Transverse colon (tissue), 4 donors: ENCODE results near the gene SYTL5.

ENCODE experiments used
- POLR2A ChIP-seq: fragments of 450-650 bp; IDR thresholded peaks from one replicate; pipeline ENCODE4 v1.6.1; 2016; ENCODE audit warnings: antibody characterized with exemption, mild to moderate bottlenecking, moderate library complexity
- POLR2AphosphoS5 ChIP-seq, 3 donors: sonication (generic); formaldehyde crosslinking; IDR thresholded peaks; one replicate each; pipeline ENCODE4 v1.6.1; 2016; ENCODE audit warnings: antibody characterized with exemption in 3 of 3
- TF ChIP-seq, protein P1 (sequence below), 5 experiments: fragments of 200-600 bp in 3 of 5; fragments of 450-650 bp in 2 of 5; sonication (generic) in 3 of 5; IDR thresholded peaks; 1 replicate in 2 of 5; 2 replicates in 3 of 5; pipeline ENCODE4 v1.5.1; 2016 to 2017; ENCODE audit warnings: antibody characterized with exemption in 5 of 5, inconsistent platforms in 3 of 5, mild to moderate bottlenecking in 2 of 5, moderate library complexity in 1 of 5

GRCh38 chrX:38170556-38170955, 164.2 kb downstream of the SYTL5 start:
- TF ChIP-seq, protein P1, sequence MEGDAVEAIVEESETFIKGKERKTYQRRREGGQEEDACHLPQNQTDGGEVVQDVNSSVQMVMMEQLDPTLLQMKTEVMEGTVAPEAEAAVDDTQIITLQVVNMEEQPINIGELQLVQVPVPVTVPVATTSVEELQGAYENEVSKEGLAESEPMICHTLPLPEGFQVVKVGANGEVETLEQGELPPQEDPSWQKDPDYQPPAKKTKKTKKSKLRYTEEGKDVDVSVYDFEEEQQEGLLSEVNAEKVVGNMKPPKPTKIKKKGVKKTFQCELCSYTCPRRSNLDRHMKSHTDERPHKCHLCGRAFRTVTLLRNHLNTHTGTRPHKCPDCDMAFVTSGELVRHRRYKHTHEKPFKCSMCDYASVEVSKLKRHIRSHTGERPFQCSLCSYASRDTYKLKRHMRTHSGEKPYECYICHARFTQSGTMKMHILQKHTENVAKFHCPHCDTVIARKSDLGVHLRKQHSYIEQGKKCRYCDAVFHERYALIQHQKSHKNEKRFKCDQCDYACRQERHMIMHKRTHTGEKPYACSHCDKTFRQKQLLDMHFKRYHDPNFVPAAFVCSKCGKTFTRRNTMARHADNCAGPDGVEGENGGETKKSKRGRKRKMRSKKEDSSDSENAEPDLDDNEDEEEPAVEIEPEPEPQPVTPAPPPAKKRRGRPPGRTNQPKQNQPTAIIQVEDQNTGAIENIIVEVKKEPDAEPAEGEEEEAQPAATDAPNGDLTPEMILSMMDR (IDR thresholded peaks at IDR 0.05) = no peak
- TF ChIP-seq POLR2AphosphoS5 (IDR thresholded peaks at IDR 0.05) (no peak), POLR2A (no peak)
